ENCODE measurements around the gene PHTF1.

Gene PHTF1

DNA sequence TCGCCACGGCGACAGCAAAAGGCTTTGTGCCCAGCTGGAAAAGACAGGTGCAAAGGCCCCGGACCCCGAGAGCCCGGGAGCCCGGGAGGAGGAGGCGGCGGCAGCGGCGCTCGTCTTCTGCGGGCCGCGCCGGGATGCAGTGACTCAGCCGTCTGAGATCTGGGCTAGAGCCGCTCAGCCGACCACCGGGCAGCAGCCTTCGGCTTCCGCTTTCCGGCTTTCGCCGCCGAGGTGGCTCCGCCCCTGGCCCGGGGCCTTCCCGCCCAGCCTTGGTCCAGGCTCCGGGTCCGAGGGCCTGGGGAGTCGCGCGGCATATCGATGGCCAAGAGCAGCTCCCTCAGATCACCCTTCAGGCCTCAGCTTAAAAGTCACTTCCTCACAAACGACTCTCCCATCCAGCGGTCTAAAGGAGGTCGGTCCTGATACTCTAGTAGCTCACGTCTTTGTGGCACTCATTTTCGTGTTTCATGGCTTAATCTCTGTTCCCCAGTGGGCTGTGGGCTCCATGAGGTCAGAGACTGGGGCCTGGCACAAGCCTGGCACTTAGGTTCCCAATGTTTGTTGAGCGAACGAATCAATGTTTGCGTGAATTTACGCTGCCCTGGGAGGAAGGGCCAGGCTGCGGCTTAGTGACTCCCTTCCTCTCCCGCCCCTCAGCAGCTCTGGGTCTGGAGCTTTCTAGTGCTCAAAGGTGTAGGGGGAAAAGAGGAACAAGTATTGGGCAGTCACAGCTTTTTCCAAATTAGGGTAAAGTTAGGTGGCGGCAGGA is at the start of gene PHTF1:
Gene PHTF1 (minus strand): TSS at position 154 of the 769 bp plus-strand sequence. CDS start 783 bp downstream, outside the sequence.
- DNase-seq (ENCODE audit: low read depth, low spot score): no peak

DNA sequence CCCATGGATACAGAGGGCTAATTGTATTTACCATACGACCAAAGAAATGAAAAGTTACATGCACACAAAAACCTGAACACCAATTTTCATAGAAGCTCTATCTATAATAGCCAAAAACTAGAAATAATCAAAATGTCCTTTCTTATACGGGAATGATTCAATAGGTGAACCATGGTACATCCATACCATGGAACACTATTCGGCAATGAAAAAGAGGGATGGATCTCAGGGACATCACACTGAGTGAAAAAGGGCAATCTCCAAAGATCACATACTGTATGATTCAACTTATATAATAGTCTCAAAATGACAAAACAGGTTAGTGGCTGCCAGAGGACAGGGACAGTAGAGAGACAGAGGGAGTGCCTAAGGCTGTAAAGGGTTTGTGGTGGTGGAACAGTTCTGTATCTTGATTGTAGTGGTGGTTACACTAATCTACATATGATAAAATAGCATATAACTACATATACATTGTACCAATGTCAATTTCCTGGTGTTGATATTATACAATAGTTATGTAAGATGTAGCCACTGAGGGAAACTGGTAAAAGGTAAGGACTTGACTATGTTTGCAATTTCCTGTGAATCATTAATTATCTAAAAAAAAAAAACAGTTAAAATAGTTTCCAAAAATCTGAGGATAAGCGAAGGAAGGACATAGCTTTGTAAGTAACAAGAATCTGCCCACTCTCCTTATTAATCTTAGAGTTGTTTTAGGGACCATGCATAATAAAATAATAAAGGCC is 49.3 kb upstream of the PHTF1 start:
- no peak for DNase-seq (ENCODE audit: low read depth, low spot score)

DNA sequence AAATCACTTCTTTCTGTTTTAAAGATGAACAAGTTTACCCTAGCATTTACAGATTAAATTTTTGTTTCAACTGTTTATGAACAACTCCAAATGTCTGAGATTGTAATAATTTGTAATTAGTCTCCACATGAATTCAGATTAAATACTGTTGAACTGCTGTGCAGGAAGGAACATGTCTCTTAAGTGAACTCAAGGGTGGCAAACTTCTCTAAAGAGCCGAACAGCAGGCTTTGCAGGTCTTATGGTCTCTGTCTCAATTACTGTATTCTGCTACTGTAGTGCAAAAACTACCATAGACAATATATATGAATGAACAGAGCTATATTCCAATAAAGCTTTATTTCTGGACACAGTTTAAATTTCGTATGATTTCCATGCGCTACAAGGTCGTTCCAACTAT is 46.4 kb upstream of the PHTF1 start:
- DNase-seq (ENCODE audit: low read depth, low spot score): no peak

DNA sequence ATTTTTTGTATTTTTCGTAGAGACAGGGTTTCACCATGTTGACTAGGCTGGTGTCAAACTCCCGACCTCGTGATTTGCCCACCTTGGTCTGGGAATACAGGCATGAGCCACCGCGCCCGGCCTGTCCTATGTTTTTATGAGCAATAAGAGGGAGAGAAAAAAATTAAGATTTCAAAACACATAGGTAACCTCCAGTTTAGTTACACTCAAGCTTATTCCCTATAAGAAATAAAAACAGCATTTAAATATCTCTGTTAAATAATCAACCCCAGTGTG is 45.9 kb upstream of the PHTF1 start:
- DNase-seq (ENCODE audit: low read depth, low spot score): no peak

DNA sequence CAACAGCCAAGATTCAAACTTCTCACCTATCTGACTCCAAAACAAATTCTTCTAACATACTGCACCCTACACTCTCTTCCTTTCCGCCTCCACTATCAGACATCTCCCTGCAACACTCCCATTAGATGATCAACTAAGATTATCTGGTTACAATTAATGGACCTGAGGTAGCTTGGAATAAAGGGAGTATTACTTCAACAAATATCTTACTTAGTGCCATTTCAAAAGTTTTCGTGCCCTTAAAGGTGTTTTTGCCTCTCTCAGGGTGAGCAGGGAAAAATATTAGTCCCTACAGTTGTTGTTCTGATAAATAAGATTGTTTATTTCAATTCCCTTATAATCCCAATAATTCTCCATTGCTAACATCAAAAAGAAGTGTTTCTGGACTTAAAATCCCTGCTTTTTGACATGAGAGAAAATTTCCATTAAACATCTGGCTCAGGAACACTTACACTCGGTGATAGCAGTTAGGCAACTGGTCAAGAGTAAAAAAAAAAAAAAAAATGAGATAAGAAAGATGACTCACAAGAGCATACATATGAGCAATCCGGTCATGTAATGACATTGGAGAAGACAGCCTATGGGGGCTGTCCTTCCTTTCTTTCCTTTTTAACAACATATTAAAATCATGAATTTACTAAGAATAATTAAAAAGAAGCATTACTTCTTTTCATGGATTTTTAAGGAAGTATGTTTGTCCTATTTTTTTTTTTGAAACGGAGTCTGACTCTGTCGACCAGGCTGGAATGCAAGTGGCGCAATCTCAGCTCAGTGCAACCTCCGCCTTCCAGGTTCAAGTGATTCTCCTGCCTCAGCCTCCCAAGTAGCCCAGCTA is 45.4 kb upstream of the PHTF1 start:
- DNase-seq (ENCODE audit: low read depth, low spot score): no peak

DNA sequence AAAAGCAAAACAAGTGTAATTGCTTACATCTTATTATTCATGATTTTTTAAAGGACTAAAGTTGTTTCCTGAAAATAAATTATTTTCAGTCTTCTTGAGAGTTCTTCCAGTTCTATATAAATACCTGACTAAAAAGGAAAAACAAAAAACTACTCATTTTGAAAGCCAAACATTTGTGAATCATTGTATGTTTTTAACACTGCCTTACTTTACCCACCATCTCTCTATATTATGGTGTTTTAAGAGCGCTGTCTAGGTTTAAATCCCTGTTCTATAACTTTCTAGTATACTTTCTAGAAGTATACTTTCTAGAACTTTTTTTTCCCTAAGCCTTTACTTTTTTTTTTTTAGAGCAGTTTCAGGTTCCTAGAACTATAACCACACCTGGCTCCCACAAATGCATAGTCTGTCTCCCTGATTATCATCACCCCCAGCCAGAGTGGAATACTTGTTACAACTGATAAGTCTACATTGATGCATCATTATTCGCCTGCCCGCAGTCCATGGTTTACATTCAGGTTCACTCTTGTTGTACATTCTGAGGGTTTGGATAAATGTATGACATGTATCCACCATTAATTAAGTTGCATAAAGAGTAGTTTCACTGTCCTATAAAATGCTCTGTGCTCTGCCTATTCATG is 43.2 kb upstream of the PHTF1 start:
- DNase-seq (ENCODE audit: low read depth, low spot score): no peak

DNA sequence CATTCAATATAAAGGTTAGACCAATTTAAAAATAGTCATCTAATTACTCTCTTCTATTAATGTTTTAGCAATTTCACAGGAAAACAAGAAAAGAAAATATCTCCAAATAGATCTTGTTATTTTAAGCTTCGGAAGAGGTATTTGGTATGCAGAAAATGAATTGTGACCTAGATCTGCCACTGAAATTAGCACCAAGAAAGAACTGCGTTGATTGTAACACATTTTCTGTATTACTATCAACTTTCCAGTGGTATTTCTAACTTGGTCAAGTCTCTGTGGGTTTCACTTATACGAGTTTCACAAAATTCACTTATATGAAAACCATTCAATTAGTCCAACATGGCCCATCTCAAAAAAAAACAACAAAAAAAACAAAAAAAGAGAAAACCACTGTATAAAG is 41.2 kb upstream of the PHTF1 start:
- no peak for DNase-seq (ENCODE audit: low read depth, low spot score)

DNA sequence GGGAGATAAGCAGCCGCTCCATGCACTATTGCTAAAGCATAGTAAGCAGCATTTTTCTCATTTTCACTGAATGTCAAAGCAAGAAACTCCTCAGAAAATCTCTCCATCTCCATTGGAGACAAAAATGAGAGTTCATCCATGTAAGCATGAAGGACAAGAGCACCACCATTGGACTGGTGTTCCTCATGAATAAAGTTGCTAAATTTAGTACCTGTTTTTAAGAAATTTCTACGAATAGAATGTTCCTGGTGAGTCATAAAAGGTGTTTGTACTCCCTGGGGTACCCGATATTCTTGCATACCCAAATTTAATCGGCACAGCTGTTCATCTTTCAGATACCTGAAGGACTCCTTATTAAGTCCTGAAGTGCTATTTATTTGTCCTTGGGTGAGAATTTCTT is 38.2 kb upstream of the PHTF1 start:
- DNase-seq (ENCODE audit: low read depth, low spot score): no peak

DNA sequence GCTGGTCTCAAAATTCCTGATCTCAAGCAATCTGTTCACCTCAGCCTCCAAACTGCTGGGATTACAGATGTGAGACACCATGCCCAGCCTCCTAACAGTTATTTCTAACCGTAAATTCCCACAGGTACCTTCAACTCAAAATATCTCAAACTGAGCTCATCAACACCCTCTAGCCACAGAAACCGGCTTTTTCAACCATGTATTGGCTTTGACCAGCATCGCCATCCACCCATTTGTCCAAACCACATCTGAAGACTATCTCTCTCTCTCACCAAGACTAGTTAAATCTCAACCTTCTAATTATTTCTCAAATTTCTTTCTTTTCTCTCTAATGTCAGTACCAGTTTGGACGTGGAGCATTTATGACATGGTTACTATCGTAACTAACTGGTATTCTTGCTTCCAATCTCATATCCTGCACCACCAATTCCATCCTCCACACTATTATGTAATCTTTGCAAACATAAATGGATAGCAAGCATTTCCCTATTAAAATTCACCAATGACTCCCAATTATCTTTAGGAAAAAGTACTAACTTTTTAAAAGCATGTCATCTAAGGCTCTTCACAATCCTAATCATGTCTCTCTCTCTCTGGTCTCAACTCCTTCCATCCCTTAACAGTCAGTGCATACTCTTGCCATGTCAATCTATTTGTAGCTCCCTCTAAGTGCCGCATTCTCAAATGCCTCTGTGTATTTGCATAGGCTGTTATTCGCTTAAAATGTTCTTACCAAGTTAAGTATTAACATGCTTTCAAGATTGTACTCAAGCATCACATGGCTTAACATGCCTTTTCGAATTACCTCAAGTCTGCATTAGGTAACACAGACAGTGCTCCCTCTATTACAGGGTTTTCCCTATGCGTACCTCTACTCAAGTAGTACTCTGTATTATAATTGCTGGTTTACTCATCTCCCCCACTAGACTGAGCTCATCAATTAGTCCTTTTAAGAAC is 34.9 kb upstream of the PHTF1 start:
- DNase-seq (ENCODE audit: low read depth, low spot score): no peak

DNA sequence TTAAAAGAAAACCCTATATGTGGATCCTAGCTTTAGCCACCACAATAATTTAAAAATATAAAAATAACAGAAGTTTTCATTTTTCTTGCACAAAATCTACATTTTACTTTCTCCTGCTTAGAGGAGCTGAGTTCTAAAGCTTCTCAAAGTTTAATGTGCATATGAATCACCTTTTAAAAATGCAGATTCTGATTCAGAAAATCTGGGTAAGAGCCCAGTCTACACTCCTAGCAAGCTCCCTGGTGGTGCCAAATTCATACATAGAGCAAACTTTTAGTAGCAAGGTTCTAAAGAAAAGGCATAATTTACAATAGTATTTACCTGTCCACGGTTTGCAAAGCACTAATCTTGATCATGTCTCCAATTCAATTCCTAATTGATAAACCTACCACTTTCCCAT is 33.7 kb upstream of the PHTF1 start:
- DNase-seq (ENCODE audit: low read depth, low spot score): no peak

DNA sequence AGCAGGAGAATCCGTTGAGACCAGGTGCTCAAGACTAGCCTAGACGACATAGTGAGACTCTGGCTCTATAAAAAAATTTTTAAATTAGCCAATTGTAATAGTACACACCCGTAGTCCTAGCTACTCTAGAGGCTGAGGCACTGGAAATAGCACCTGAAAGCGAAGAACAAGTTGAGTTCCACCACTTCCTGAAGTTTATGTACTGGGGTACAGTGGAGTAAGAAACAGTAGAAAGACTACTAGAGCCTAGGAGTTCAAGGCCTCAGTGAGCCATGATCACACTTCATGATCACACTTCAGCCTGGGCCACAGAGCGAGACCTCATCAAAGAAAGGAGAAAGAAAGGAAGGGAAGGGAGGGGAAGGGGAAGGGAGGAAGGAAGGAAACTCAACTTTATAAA is 33.2 kb upstream of the PHTF1 start:
- no peak for DNase-seq (ENCODE audit: low read depth, low spot score)

DNA sequence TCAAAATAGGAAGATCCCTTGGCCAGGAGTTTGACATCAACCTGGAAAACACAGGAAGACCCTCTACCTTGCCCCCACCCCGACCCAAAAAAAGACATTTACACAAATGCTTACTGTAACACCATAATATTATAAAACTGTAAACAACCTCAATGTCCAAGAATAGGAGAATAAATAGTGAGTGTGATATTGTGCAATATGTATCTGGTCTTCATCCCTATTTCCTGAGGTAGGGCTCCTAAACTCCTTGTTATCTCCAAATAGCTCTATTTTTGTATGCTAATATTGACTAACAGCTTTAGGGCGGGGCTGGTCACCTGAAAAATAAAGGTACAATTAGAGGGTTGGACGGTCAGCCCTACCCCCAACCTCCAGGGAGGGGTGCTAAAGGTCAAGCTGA is 29.5 kb upstream of the PHTF1 start:
- no peak for DNase-seq (ENCODE audit: low read depth, low spot score)

DNA sequence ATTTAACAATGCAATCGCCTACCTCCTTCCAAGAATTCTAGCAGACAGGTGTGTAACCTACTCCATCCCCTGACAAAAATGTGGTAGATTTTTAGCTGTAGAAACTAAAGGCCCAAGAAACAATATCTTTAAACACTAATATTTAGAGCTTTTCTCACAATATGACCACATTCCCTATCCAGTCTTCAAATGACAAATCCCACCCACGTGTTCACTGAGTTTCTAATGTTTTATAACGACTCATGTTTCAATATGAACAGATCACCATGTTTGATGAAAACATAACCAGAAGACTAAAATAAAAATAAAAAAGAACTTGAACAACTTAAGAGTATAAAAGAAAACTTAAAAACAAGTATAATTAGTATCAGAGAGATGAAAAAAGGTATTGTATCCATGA is 28.4 kb upstream of the PHTF1 start:
- no peak for DNase-seq (ENCODE audit: low read depth, low spot score)

DNA sequence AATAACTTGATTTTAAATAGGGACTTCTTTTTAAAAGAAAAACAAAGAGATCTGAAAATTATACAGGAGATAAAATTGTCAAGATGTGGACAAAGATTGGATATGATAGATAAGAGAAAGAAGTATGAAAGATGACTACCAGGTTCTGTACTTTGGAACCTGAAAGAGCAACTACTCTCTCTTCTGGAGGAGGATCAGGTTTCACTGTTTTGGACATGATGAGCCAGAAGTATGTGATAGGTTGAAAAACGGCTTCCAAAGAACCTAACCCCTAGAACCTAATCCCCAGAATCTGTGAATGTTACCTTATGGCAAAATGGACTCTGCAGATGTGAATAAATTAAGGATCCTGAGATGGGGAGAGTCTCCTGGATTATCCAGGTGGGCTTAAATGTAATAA is 26.8 kb upstream of the PHTF1 start:
- no peak for DNase-seq (ENCODE audit: low read depth, low spot score)

DNA sequence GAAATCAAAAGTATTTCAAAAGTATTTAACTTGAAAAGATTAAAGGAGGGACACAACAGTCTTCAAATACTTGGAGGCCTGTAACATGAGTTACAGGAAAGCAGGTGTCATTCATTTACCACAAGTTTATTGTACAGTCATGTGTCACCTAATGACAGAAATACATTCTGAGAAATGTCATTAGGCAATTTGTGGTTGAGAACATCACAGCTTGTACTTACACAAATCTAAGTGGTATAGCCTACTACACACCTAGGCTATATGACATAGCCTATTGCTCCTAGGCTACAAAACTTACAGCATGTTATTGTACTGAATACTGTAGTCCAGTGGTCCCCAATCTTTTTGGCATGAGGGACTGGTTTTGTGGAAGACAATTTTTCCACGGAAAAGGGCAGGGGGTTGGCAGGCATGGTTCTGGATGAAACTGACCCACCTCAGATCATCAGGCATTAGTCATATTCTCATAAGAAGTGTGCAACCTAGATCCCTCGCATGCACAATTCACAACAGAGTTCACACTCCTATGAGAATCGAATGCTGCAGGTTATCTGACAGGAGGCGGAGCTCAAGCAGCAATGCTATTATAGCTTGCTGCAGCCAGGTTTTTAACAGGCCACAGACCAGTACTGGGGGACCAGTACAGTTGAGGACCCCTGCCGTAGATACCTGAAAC is 25.0 kb upstream of the PHTF1 start:
- no peak for DNase-seq (ENCODE audit: low read depth, low spot score)

DNA sequence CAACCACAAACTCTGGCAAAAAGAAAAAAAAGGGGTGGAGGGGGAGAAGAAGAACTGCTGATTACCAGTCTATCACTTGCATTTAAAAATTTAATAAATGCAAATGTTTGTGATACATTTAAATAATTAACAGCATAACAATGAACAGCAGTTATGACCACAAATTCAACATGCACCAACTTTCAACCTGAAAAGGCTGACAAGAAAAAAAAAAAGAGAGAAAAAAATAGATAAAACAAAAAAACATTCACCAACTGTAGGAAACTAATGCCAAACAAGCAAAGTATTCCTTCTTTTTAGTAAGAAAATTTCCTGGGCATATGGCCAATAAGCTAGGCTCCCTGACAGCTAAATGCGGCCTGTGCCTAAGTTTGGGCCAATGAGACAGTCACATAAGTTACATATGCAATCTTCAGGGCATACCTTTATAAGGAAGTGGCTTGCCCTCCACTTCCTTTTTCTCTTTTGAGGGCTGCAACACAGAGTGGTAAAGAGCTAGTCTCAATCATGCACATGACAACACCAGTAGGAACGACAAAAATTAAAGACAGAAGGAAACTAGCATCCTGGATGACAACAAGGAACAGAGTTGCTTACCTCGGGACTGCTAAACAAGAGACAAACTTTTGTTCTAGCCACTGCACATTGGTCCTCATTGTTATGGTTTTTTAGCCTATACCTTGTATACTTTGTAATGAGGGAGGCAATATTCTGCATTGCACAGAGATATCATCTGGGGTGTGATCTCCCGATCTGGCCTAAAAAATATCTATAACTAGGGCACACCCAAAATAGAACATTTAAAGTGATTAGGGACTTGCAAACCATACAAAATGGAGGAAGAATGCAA is 24.2 kb upstream of the PHTF1 start:
- DNase-seq (ENCODE audit: low read depth, low spot score): no peak

DNA sequence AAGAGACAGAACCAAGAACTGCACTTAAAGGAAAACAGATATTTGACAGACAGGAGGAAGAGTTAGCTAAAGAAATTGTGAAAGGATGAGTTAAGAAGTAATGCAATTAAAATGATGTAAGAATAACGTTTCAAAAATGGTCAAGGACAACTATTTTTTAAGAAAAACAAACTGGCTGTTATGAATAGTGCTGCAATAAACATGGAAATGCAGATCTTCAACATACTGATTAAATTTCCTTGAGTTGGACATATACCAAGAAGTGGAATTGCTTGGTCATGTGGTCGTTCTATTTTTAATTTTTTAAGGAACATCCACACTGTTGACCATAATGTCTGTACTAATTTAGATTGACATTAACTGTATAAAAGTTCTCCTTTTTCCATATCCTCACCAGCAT is 23.1 kb upstream of the PHTF1 start:
- no peak for DNase-seq (ENCODE audit: low read depth, low spot score)

DNA sequence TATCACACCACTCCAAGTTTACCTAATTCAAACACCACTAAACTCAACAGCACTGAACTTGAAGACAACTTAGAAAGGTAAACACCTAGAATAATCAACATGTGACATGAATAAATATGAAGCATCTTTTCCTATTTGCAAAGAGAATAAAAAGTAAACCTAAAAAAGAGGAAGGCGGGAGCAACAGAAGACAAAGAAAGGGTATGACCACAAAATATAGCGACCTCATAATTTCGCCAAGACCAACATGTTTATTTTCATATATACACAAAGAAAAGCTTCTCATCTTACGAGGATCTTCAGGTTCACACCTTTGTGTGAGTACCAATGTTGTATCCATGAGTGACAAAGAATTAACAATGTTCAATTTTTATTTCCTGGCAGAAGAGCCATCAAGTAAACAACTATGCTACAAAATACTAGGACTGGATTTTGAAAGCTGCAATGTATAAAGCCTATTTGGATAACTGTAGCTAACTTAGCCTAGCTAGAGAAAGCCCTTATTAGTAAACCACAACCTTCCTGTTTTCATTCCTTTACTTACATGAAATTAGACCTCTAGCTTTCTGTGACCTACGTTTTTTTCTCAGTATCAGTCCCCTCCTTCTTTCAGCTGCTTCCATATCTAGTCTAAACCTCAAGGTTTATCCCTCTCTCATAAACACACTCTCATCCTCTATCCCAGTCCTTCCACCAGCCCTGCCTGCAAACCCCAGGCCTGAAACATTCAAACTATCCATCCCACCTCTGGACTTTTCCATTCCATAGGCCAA is 21.3 kb upstream of the PHTF1 start:
- no peak for DNase-seq (ENCODE audit: low read depth, low spot score)

DNA sequence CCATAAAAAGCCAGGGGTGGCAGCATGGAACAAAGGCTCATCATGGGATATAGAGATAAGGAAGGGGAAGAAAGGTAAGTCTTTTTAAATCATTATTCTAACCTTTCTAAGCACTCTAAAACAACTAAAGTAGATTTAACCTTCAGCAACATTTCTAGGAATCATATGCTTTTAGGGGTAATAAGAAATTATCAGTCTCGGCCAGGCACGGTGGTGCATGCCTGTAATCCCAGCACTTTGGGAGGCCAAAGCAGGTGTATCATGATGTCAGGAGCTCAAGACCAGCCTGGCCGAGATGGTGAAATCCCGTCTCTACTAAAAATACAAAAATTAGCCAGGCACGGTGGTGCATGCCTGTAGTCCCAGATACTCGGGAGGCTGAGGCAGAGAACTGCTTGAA is 20.3 kb upstream of the PHTF1 start:
- no peak for DNase-seq (ENCODE audit: low read depth, low spot score)
